Spleen (tissue), 11 donors: ENCODE measurements around the gene RBM15B. TPM values are rescaled to one million over a fixed set of nuclear protein-coding genes. Genes with fewer than 3 reads are reported as not detected.
A peak's percentile ranks its signal among the peaks of the same experiment; 100 is the strongest.

Source experiments
- DNase-seq: peaks from one replicate; pipeline ENCODE4 v3.0.0-alpha.2; 2020
- H3K27ac ChIP-seq, 8 donors: fragments of 200-600 bp; sonication (generic) in 7 of 8; 1 replicate in 4 of 8; 2 replicates in 4 of 8; pipeline versions ENCODE4 v1.5.0 to v1.8.0; 2016 to 2021; ENCODE audit warnings: inconsistent platforms in 4 of 8, mild to moderate bottlenecking in 4 of 8, moderate library complexity in 1 of 8
- H3K27me3 ChIP-seq, 7 donors: fragments of 200-600 bp; sonication (generic) in 6 of 7; replicated peaks in 1 of 7; 1 replicate in 4 of 7; 2 replicates in 3 of 7; pipeline versions ENCODE4 v1.5.0 to v1.8.0; 2016 to 2021; ENCODE audit warnings: inconsistent platforms in 3 of 7, mild to moderate bottlenecking in 1 of 7
- H3K36me3 ChIP-seq, 6 donors: fragments of 200-600 bp; sonication (generic) in 5 of 6; 1 replicate in 4 of 6; 2 replicates in 2 of 6; pipeline versions ENCODE4 v1.5.0 to v1.8.0; 2016 to 2021; ENCODE audit warnings: inconsistent platforms in 2 of 6
- H3K4me1 ChIP-seq, 6 donors: fragments of 200-600 bp; sonication (generic) in 5 of 6; 1 replicate in 3 of 6; 2 replicates in 3 of 6; pipeline versions ENCODE4 v1.5.0 to v1.8.0; 2016 to 2021; ENCODE audit warnings: inconsistent platforms in 3 of 6
- H3K4me3 ChIP-seq, 8 donors: fragments of 200-600 bp; sonication (generic) in 7 of 8; 1 replicate in 4 of 8; 2 replicates in 4 of 8; pipeline versions ENCODE4 v1.5.0 to v1.8.0; 2016 to 2021; ENCODE audit warnings: inconsistent platforms in 4 of 8, mild to moderate bottlenecking in 4 of 8, moderate library complexity in 2 of 8
- H3K9me3 ChIP-seq, 8 donors: fragments of 200-600 bp; sonication (generic) in 7 of 8; 1 replicate in 4 of 8; 2 replicates in 4 of 8; pipeline versions ENCODE4 v1.5.0 to v1.8.0; 2016 to 2021; ENCODE audit warnings: inconsistent platforms in 4 of 8
- CTCF ChIP-seq, 11 experiments: fragments of 200-600 bp in 7 of 11; fragments of 450-650 bp in 4 of 11; sonication (generic) in 4 of 11; IDR thresholded peaks in 8 of 11; conservative IDR thresholded peaks in 3 of 11; 1 replicate in 7 of 11; 2 replicates in 4 of 11; pipeline versions ENCODE4 v1.4.0 to v1.8.0; 2016 to 2021; ENCODE audit warnings: antibody characterized with exemption in 11 of 11, inconsistent platforms in 4 of 11, mild to moderate bottlenecking in 1 of 11
- POLR2A ChIP-seq, 3 donors: fragments of 450-650 bp; IDR thresholded peaks; one replicate each; pipeline ENCODE4 v1.5.1; 2017; ENCODE audit warnings: antibody characterized with exemption in 3 of 3, mild to moderate bottlenecking in 1 of 3
- POLR2AphosphoS5 ChIP-seq, 3 donors: sonication (generic); formaldehyde crosslinking; IDR thresholded peaks; one replicate each; pipeline ENCODE4 v1.5.1; 2017; ENCODE audit warnings: antibody characterized with exemption in 3 of 3
- WGBS, 5 donors: extraction: QIAGEN DNeasy Blood & Tissue Kit in 3 of 5; methylation state at CpG; one replicate each; pipeline versions ENCODE4 v1.1.5 to v1.1.7; 2013 to 2018; 5-methylcytosine and 5-hydroxymethylcytosine counted together
- intact Hi-C: fragments of 100-400 bp; cut with DNase I; formaldehyde crosslinking; loops from one replicate; pipeline ENCODE4 v1.15.0; 2023; ENCODE audit warnings: low total_unique reads
- polyA plus RNA-seq, 3 donors: library from polyadenylated mRNA; stranded (reverse); fragments of 200-250 nt; gene quantifications; one replicate each; pipeline ENCODE4 v1.2.1, GENCODE V29; 2013
- total RNA-seq, 7 donors: library from RNA; depleted of rRNA in 3 of 7; stranded (reverse); fragments of >200 nt in 3 of 7; fragmentation: NEBNext Ultra II Directional in 4 of 7; extraction: Animal tissue kit (Norgen Biotek cat#: 25700) in 4 of 7; gene quantifications; one replicate each; pipeline versions ENCODE4 v1.1.0 to v1.2.1, GENCODE V29; 2016 to 2021
- donor health status: healthy with polysubstance abuse.
- donor health status: DM: no; HTN: no; CAD: no; lungs with moderate emphysema.
- donor health status: DM: no; HTN: no; CAD: no.
- donor health status: Bipolar disorder and iron deficiency.
- donor health status: healthy.
- donor health status: DM: no; HTN: no; CAD: no.
- donor health status: DM: yes; HTN: yes; CAD: no.

RBM15B gene
- total and polyA plus RNA-seq, 10 donors = 6.4 to 34.6 (median 23.6) TPM

- Histone ChIP-seq H3K4me3 (no peak overlapping the region), H3K4me1 (peaks cover 11 to 60% (median 50%) of the 10 kb centered on the region in 6 donors), H3K9me3 (no peaks in the 10 kb centered on the region), H3K27me3 (no peaks in the 10 kb centered on the region), H3K36me3 (peaks cover 0 to 93% (median 73%) of the 10 kb centered on the region in 6 donors), H3K27ac (peak overlapping the region in 1 of 8 donors; percentile 13)
- TF ChIP-seq POLR2A (IDR thresholded peaks at IDR 0.05) = no peak
- WGBS, 5 donors = 67 to 100% (median 86%) methylated on average over 1 of the region's 1 CpG
- intact Hi-C loops = no loop called here
- DNase-seq = no peak
These were observed 5.3 kb downstream of the RBM15B start for GRCh38 chr3:51396401-51396800.

DNA sequence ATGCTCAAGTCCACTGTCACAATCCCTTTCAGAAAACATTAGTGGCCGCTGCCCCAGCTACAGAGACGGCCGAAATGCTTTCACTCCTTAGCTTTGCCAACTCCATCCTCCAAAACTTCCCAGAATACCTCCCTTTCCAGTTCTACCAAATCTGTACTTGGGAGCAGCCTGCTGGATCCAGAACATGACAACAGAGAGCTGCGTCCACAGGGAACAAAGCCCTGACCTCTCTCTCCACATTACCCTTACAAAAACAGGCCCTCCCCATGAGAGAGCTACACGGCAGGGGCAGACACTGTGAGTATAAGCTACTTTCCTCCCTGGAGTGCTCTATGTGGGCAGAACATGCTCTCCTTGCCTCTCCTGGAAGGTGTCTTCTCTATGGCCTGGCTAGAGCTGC lies 6.3 kb downstream of the RBM15B start:
- Histone ChIP-seq H3K4me1 (peaks cover 5 to 56% (median 42%) of the 10 kb centered on the region in 6 donors), H3K9me3 (no peaks in the 10 kb centered on the region), H3K27ac (no peak overlapping the region), H3K36me3 (peaks cover 0 to 100% (median 79%) of the 10 kb centered on the region in 6 donors), H3K4me3 (no peak overlapping the region), H3K27me3 (no peaks in the 10 kb centered on the region)
- 72 to 89% (median 85%) methylated on average over 5 of the region's 5 CpGs for WGBS, 5 donors
- peak in 1 of 3 donors; percentile 17 for TF ChIP-seq POLR2AphosphoS5 (IDR thresholded peaks at IDR 0.05)
- TF ChIP-seq POLR2A (IDR thresholded peaks at IDR 0.05) = no peak
- no peak for TF ChIP-seq CTCF (IDR thresholded peaks at IDR 0.05 in 8 of 11, conservative IDR thresholded peaks at IDR 0.05 in 3 of 11)
- DNase-seq = no peak
- intact Hi-C loops = no loop called here

- intact Hi-C loops = no loop called here
- H3K27me3 ChIP-seq = no peaks in the 10 kb centered on the region
- H3K36me3 ChIP-seq = peaks cover 0 to 100% (median 79%) of the 10 kb centered on the region in 6 donors
These were observed 7.7 kb downstream of the RBM15B start for GRCh38 chr3:51398595-51399310.

GRCh38 chr3:51400166-51400565 lies 9.1 kb downstream of the RBM15B start:
- Histone ChIP-seq H3K4me3 (no peak overlapping the region), H3K27me3 (no peaks in the 10 kb centered on the region), H3K4me1 (peaks cover 0 to 29% (median 15%) of the 10 kb centered on the region in 6 donors), H3K9me3 (no peaks in the 10 kb centered on the region), H3K27ac (peak overlapping the region in 1 of 8 donors; percentile 2), H3K36me3 (peaks cover 0 to 100% (median 67%) of the 10 kb centered on the region in 6 donors)
- 82 to 94% (median 88%) methylated on average over 4 of the region's 4 CpGs for WGBS, 5 donors
- intact Hi-C loops = no loop called here
- TF ChIP-seq POLR2A (IDR thresholded peaks at IDR 0.05) (no peak), POLR2AphosphoS5 (IDR thresholded peaks at IDR 0.05) (peak in 1 of 3 donors; percentile 7)
- no peak for DNase-seq

More at GRCh38 chr3:51398595-51399310, 7.7 kb downstream of the RBM15B start:
- no peaks in the 10 kb centered on the region for H3K9me3 ChIP-seq
- WGBS, 5 donors = 76 to 88% (median 81%) methylated on average over 8 of the region's 8 CpGs
- TF ChIP-seq POLR2A (IDR thresholded peaks at IDR 0.05) (no peak), POLR2AphosphoS5 (IDR thresholded peaks at IDR 0.05) (no peak), CTCF (IDR thresholded peaks at IDR 0.05 in 8 of 11, conservative IDR thresholded peaks at IDR 0.05 in 3 of 11) (no peak)
- H3K27ac ChIP-seq = no peak overlapping the region
- peaks cover 0 to 43% (median 29%) of the 10 kb centered on the region in 6 donors for H3K4me1 ChIP-seq
- no peak for DNase-seq
- H3K4me3 ChIP-seq = no peak overlapping the region

DNA sequence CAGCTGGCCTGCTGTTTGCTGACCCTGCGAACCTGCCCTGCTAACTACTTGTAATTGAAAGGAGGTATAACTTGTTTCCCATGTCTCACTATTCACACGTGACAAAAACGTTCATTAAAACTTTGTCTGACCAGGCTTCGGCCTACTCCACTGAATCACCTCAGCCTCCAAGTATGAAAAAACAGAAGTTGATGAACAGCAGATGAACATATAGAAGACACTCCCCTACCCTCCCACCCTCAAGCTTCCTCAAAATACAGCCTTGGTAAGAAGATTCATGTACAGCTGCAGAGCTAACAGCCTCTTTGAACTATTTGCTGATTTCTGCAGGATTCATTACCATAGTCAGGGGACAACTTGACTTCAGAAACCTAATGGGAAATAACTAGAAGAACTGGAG lies 10.7 kb downstream of the RBM15B start:
- TF ChIP-seq POLR2AphosphoS5 (IDR thresholded peaks at IDR 0.05) (no peak), POLR2A (IDR thresholded peaks at IDR 0.05) (no peak), CTCF (IDR thresholded peaks at IDR 0.05 in 8 of 11, conservative IDR thresholded peaks at IDR 0.05 in 3 of 11) (no peak)
- Histone ChIP-seq H3K4me3 (no peak overlapping the region), H3K4me1 (peaks cover 0 to 13% (median 3%) of the 10 kb centered on the region in 6 donors), H3K36me3 (peaks cover 0 to 100% (median 54%) of the 10 kb centered on the region in 6 donors), H3K27ac (peak overlapping the region in 3 of 8 donors; percentile 24 to 40 (median 38)), H3K27me3 (no peaks in the 10 kb centered on the region), H3K9me3 (no peaks in the 10 kb centered on the region)
- intact Hi-C loops = no loop called here
- 63 to 84% (median 73%) methylated on average over 4 of the region's 4 CpGs for WGBS, 5 donors
- DNase-seq = no peak
